ENCODE data around the gene LMO7.

Gene LMO7

GRCh38 chr13:75759531-75759930 is 123.4 kb downstream of the LMO7 start:
- DNase-seq (ENCODE audit: low read depth in 1 of 2, low spot score in 1 of 2): no peak
- TF ChIP-seq GABPA (IDR thresholded peaks at IDR 0.05; ENCODE audit: low read depth): no peak
- no peak for TF ChIP-seq REST (IDR thresholded peaks at IDR 0.05; ENCODE audit: insufficient replicate concordance, low read depth)
- TF ChIP-seq, protein P1, sequence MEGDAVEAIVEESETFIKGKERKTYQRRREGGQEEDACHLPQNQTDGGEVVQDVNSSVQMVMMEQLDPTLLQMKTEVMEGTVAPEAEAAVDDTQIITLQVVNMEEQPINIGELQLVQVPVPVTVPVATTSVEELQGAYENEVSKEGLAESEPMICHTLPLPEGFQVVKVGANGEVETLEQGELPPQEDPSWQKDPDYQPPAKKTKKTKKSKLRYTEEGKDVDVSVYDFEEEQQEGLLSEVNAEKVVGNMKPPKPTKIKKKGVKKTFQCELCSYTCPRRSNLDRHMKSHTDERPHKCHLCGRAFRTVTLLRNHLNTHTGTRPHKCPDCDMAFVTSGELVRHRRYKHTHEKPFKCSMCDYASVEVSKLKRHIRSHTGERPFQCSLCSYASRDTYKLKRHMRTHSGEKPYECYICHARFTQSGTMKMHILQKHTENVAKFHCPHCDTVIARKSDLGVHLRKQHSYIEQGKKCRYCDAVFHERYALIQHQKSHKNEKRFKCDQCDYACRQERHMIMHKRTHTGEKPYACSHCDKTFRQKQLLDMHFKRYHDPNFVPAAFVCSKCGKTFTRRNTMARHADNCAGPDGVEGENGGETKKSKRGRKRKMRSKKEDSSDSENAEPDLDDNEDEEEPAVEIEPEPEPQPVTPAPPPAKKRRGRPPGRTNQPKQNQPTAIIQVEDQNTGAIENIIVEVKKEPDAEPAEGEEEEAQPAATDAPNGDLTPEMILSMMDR (IDR thresholded peaks at IDR 0.05; ENCODE audit: insufficient read depth, low read length): no peak
- no peak for TF ChIP-seq SPI1 (IDR thresholded peaks at IDR 0.05; ENCODE audit: borderline replicate concordance, low read depth)
- no peak for TF ChIP-seq POLR2AphosphoS5 (IDR thresholded peaks at IDR 0.05; ENCODE audit: low read depth)
- Histone ChIP-seq H3K27me3 (ENCODE audit: insufficient read depth, poor library complexity, severe bottlenecking) (no peaks in the 10 kb centered on the region), H3K4me3 (replicated peaks; ENCODE audit: insufficient read depth, low read length) (no peak overlapping the region), H3K27ac (replicated peaks) (no peak overlapping the region)

DNA sequence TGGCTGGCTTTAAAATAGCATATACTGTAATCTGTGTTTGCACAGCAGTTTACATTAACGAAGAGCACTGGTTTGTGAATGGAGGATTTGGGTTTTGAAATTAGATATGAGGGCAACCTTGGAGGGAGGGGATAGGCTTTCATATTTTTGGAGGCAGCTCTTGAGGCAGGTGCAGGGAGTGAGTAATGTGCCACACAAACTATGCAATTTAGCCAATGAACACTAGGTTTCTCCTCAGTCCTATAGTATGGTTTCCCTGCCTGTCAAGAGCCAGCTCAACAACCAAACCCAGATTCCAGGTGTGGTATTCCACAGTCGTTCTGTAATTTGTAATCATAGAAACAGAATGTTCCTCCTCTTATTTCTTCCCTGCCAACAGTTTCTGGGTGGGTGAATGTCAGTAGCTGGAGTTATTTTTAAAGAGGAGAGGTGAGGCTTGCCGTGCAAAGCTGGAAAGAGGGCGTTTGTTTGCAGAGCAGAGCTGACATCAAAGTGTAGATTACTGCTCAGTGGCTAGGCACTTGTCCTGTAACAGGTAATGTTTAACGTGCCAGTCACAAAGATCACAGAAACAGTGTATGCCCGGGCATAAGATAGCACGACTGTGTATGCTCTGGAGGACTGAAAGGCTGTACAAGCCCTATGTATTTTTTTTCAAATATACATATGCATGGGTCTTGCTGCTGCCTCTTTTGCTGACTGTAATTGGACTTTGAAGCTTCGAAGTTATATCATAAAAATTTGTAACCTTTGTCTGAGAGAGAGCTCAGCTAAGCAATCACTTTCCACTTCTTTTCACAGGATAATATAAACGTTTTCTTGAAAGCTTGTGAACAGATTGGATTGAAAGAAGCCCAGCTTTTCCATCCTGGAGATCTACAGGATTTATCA is 124.2 kb downstream of the LMO7 start:
- Histone ChIP-seq H3K4me3 (replicated peaks; ENCODE audit: insufficient read depth, low read length) (no peak overlapping the region), H3K27ac (replicated peaks) (no peak overlapping the region), H3K27me3 (ENCODE audit: insufficient read depth, poor library complexity, severe bottlenecking) (no peaks in the 10 kb centered on the region)
- no peak for TF ChIP-seq REST (IDR thresholded peaks at IDR 0.05; ENCODE audit: insufficient replicate concordance, low read depth)
- TF ChIP-seq, protein P1 (IDR thresholded peaks at IDR 0.05; ENCODE audit: insufficient read depth, low read length): no peak
- no peak for TF ChIP-seq POLR2AphosphoS5 (IDR thresholded peaks at IDR 0.05; ENCODE audit: low read depth)
- TF ChIP-seq GABPA (IDR thresholded peaks at IDR 0.05; ENCODE audit: low read depth): no peak
- TF ChIP-seq SPI1 (IDR thresholded peaks at IDR 0.05; ENCODE audit: borderline replicate concordance, low read depth): no peak
- DNase-seq (ENCODE audit: low read depth in 1 of 2, low spot score in 1 of 2): no peak

DNA sequence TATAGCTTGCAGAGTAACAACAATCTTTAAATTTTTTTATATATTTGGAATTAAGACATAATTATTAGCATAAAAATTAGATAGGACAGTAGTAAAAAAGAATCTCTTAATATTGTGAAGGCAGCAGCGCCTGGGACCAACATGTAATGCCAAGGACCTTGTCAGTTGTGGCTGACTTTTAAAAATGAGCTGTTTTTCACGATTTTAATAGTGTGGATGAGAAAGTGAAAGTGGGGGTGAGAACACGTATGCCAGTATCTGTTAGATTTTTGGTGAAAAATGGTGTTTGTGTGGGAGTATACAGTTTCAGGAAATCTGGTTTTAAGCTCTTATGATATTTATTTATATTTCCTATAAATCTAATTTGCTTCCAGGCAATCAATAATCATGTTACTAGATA is 125.2 kb downstream of the LMO7 start:
- TF ChIP-seq SPI1 (IDR thresholded peaks at IDR 0.05; ENCODE audit: borderline replicate concordance, low read depth): no peak
- TF ChIP-seq, protein P1 (IDR thresholded peaks at IDR 0.05; ENCODE audit: insufficient read depth, low read length): no peak
- TF ChIP-seq GABPA (IDR thresholded peaks at IDR 0.05; ENCODE audit: low read depth): no peak
- no peak for TF ChIP-seq POLR2AphosphoS5 (IDR thresholded peaks at IDR 0.05; ENCODE audit: low read depth)
- no peak for TF ChIP-seq REST (IDR thresholded peaks at IDR 0.05; ENCODE audit: insufficient replicate concordance, low read depth)
- Histone ChIP-seq H3K27ac (replicated peaks) (no peak overlapping the region), H3K27me3 (ENCODE audit: insufficient read depth, poor library complexity, severe bottlenecking) (no peaks in the 10 kb centered on the region), H3K4me3 (replicated peaks; ENCODE audit: insufficient read depth, low read length) (no peak overlapping the region)
- no peak for DNase-seq (ENCODE audit: low read depth in 1 of 2, low spot score in 1 of 2)
